Neuronal stem cell (in vitro differentiated cells): ENCODE results near the gene ZBTB40.

Experiments
- DNase-seq: peaks from one replicate; pipeline ENCODE4 v3.0.0-alpha.2; 2013; ENCODE audit warnings: low spot score
- H2AFZ ChIP-seq: one replicate; pipeline ENCODE4 v1.6.1; 2013; ENCODE audit warnings: mild to moderate bottlenecking, low read length, inconsistent platforms
- H2AK5ac ChIP-seq: 2 replicates; pipeline ENCODE4 v1.6.1; 2013; ENCODE audit warnings: low read depth, mild to moderate bottlenecking, inconsistent platforms, low read length, moderate library complexity, mixed read lengths
- H2BK120ac ChIP-seq: 2 replicates; pipeline ENCODE4 v1.6.1; 2013; ENCODE audit warnings: low read depth, mild to moderate bottlenecking, inconsistent platforms, low read length, moderate library complexity, mixed read lengths
- H2BK12ac ChIP-seq: one replicate; pipeline ENCODE4 v1.6.1; 2013; ENCODE audit warnings: low read length, inconsistent platforms
- H2BK15ac ChIP-seq: 2 replicates; pipeline ENCODE4 v1.6.1; 2013; ENCODE audit warnings: mild to moderate bottlenecking, low read length, inconsistent platforms, mixed read lengths
- H2BK5ac ChIP-seq: one replicate; pipeline ENCODE4 v1.6.1; 2013; ENCODE audit warnings: inconsistent platforms, mild to moderate bottlenecking, low read length, moderate library complexity
- H3K14ac ChIP-seq: one replicate; pipeline ENCODE4 v1.6.1; 2013; ENCODE audit warnings: low read length, inconsistent platforms
- H3K18ac ChIP-seq: 2 replicates; pipeline ENCODE4 v1.6.1; 2013; ENCODE audit warnings: low read length, inconsistent platforms
- H3K23ac ChIP-seq: 2 replicates; pipeline ENCODE4 v1.6.1; 2013; ENCODE audit warnings: low read depth, mild to moderate bottlenecking, mixed read lengths, low read length, inconsistent platforms; ENCODE audit not compliant: poor library complexity
- H3K27ac ChIP-seq: replicated peaks from 3 replicates; pipeline ENCODE4 v1.5.1; 2013; ENCODE audit warnings: low read length, inconsistent platforms
- H3K27me3 ChIP-seq, 3 experiments: 2 replicates each; pipeline ENCODE4 v1.6.1; 2013; ENCODE audit warnings: low read length in 3 of 3, mild to moderate bottlenecking in 2 of 3, inconsistent platforms in 1 of 3, low read depth in 1 of 3, mixed read lengths in 1 of 3, moderate library complexity in 1 of 3; ENCODE audit not compliant: control insufficient read depth in 3 of 3, insufficient read depth in 3 of 3
- H3K36me3 ChIP-seq, 2 donors: replicated peaks in 1 of 2; 2 replicates each; pipeline ENCODE4 v1.6.1; 2013; ENCODE audit warnings: low read length in 2 of 2; ENCODE audit not compliant: control insufficient read depth in 2 of 2, insufficient read depth in 2 of 2
- H3K4ac ChIP-seq: 2 replicates; pipeline ENCODE4 v1.6.1; 2013; ENCODE audit warnings: inconsistent platforms, mild to moderate bottlenecking, low read length, moderate library complexity
- H3K4me1 ChIP-seq, 2 donors: 1 replicate in 1 of 2; 2 replicates in 1 of 2; pipeline ENCODE4 v1.6.1; 2013; ENCODE audit warnings: low read length in 2 of 2, low read depth in 1 of 2; ENCODE audit not compliant: control insufficient read depth in 2 of 2, insufficient read depth in 1 of 2
- H3K4me2 ChIP-seq: one replicate; pipeline ENCODE4 v1.6.1; 2013; ENCODE audit warnings: mild to moderate bottlenecking, low read length, inconsistent platforms; ENCODE audit not compliant: insufficient read depth, poor library complexity, severe bottlenecking
- H3K4me3 ChIP-seq, 2 donors: 2 replicates each; pipeline ENCODE4 v1.5.1; 2013; ENCODE audit warnings: low read length in 2 of 2, mild to moderate bottlenecking in 2 of 2, inconsistent platforms in 1 of 2, moderate library complexity in 1 of 2
- H3K79me1 ChIP-seq: one replicate; pipeline ENCODE4 v1.6.1; 2013; ENCODE audit warnings: low read depth, mild to moderate bottlenecking, inconsistent platforms, low read length, moderate library complexity
- H3K9ac ChIP-seq: one replicate; pipeline ENCODE4 v1.6.1; 2013; ENCODE audit warnings: mild to moderate bottlenecking, low read depth, low read length, inconsistent platforms; ENCODE audit not compliant: poor library complexity
- H3K9me3 ChIP-seq, 2 donors: replicated peaks in 1 of 2; 2 replicates each; pipeline versions ENCODE3 to v1.6.1; 2013; ENCODE audit warnings: low read length in 2 of 2, mild to moderate bottlenecking in 2 of 2, inconsistent platforms in 1 of 2, low read depth in 1 of 2, mixed read lengths in 1 of 2, moderate library complexity in 1 of 2; ENCODE audit not compliant: control insufficient read depth in 2 of 2, insufficient read depth in 1 of 2
- H4K8ac ChIP-seq: one replicate; pipeline ENCODE4 v1.6.1; 2013; ENCODE audit warnings: low read depth, mild to moderate bottlenecking, inconsistent platforms, low read length, moderate library complexity
- H4K91ac ChIP-seq: one replicate; pipeline ENCODE4 v1.6.1; 2013; ENCODE audit warnings: low read length, low read depth, mild to moderate bottlenecking, inconsistent platforms; ENCODE audit not compliant: poor library complexity
- WGBS, 2 donors: extraction: QIAGEN DNeasy Blood & Tissue Kit; methylation state at CpG; one replicate each; pipeline ENCODE4 v1.1.7; 2013; ENCODE audit warnings: missing lambda C conversion rate in 2 of 2, mixed read lengths in 1 of 2; ENCODE audit not compliant: insufficient read length in 2 of 2, insufficient replicate concordance in 1 of 2; ENCODE audit errors: extremely low coverage in 2 of 2; 5-methylcytosine and 5-hydroxymethylcytosine counted together

ZBTB40 gene

GRCh38 chr1:22506130-22506692 lies 54.6 kb downstream of the ZBTB40 start:
- H3K4ac ChIP-seq, result no peak overlapping the region
- H4K8ac ChIP-seq, result no peak overlapping the region
- H4K91ac ChIP-seq, result no peak overlapping the region
- no peak overlapping the region for H2AK5ac ChIP-seq
- H3K4me1 ChIP-seq, result peaks cover 2 to 13% of the 10 kb centered on the region in 2 donors
- DNase-seq, result no peak
- no peaks in the 10 kb centered on the region for H3K9me3 ChIP-seq
- no peaks in the 10 kb centered on the region for H3K79me1 ChIP-seq
- no peak overlapping the region for H2BK120ac ChIP-seq
- H2BK5ac ChIP-seq, result no peak overlapping the region
- no peak overlapping the region for H3K9ac ChIP-seq
- H3K36me3 ChIP-seq, result peaks cover 10 to 55% of the 10 kb centered on the region in 2 donors
- no peak overlapping the region for H3K4me3 ChIP-seq
- H3K27ac ChIP-seq, result no peak overlapping the region
- no CpG with 5 or more reads among the region's 8 CpGs for WGBS, 2 donors
- no peaks in the 10 kb centered on the region for H3K27me3 ChIP-seq
- H3K23ac ChIP-seq, result no peak overlapping the region
- H3K18ac ChIP-seq, result no peak overlapping the region
- H3K4me2 ChIP-seq, result no peak overlapping the region
- no peak overlapping the region for H3K14ac ChIP-seq
- no peak overlapping the region for H2BK15ac ChIP-seq
- H2BK12ac ChIP-seq, result no peak overlapping the region
- no peak overlapping the region for H2AFZ ChIP-seq

GRCh38 chr1:22507587-22507986 lies 55.9 kb downstream of the ZBTB40 start:
- Histone ChIP-seq H2BK120ac (no peak overlapping the region), H4K91ac (no peak overlapping the region), H3K4me2 (no peak overlapping the region), H2BK12ac (no peak overlapping the region), H3K9me3 (no peaks in the 10 kb centered on the region), H3K36me3 (peaks cover 15 to 69% of the 10 kb centered on the region in 2 donors), H3K4me3 (no peak overlapping the region), H2AK5ac (no peak overlapping the region), H3K27ac (no peak overlapping the region), H3K4me1 (peaks cover 0 to under 1% of the 10 kb centered on the region in 2 donors), H3K18ac (no peak overlapping the region), H2BK15ac (no peak overlapping the region), H3K27me3 (no peaks in the 10 kb centered on the region), H3K79me1 (no peaks in the 10 kb centered on the region), H3K4ac (no peak overlapping the region), H3K9ac (no peak overlapping the region), H3K14ac (no peak overlapping the region), H4K8ac (no peak overlapping the region), H3K23ac (no peak overlapping the region), H2AFZ (no peak overlapping the region), H2BK5ac (no peak overlapping the region)
- DNase-seq, result no peak
- no CpG with 5 or more reads among the region's 10 CpGs for WGBS, 2 donors

GRCh38 chr1:22508329-22508728 lies 56.7 kb downstream of the ZBTB40 start:
- H3K9me3 ChIP-seq, result no peaks in the 10 kb centered on the region
- H3K4me2 ChIP-seq, result no peak overlapping the region
- no peak overlapping the region for H3K14ac ChIP-seq
- H2BK5ac ChIP-seq, result no peak overlapping the region
- no peak overlapping the region for H2BK120ac ChIP-seq
- no peak overlapping the region for H2BK12ac ChIP-seq
- no peak overlapping the region for H3K9ac ChIP-seq
- H3K23ac ChIP-seq, result no peak overlapping the region
- H3K4me1 ChIP-seq, result no peaks in the 10 kb centered on the region
- no peak overlapping the region for H2BK15ac ChIP-seq
- no CpG with 5 or more reads among the region's 5 CpGs for whole genome bisulfite sequencing, 2 donors
- H3K18ac ChIP-seq, result no peak overlapping the region
- no peaks in the 10 kb centered on the region for H3K27me3 ChIP-seq
- no peak overlapping the region for H2AK5ac ChIP-seq
- no peak overlapping the region for H4K91ac ChIP-seq
- H4K8ac ChIP-seq, result no peak overlapping the region
- no peak overlapping the region for H3K4me3 ChIP-seq
- peaks cover 19 to 76% of the 10 kb centered on the region in 2 donors for H3K36me3 ChIP-seq
- H3K4ac ChIP-seq, result no peak overlapping the region
- no peak overlapping the region for H3K27ac ChIP-seq
- H3K79me1 ChIP-seq, result no peaks in the 10 kb centered on the region
- no peak overlapping the region for H2AFZ ChIP-seq
- no peak for DNase-seq

DNA sequence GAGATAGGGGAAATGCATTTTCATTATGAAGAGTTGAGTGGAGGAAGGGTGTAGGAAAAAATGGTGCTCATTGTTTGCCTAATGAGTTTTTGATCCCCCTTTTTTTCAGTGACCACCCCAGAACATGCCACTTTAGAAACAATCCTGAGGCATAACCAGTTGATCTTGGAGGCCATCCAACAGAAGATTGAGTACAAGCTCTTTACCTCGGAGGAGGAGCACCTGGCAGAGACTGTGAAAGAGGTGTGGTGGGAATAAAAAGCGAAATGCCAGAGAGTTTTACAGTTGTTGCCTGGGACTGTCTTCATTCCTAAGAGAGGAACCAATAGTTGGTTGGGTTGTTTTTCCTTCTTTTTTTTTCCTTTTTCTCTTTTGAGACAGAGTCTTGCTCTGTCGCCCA lies 57.3 kb downstream of the ZBTB40 start:
- H4K91ac ChIP-seq, result no peak overlapping the region
- no peak overlapping the region for H2BK5ac ChIP-seq
- H3K4ac ChIP-seq, result no peak overlapping the region
- H3K9me3 ChIP-seq, result no peaks in the 10 kb centered on the region
- H3K4me2 ChIP-seq, result no peak overlapping the region
- H3K9ac ChIP-seq, result no peak overlapping the region
- H2BK12ac ChIP-seq, result no peak overlapping the region
- peaks cover 19 to 81% of the 10 kb centered on the region in 2 donors for H3K36me3 ChIP-seq
- no peak overlapping the region for H3K14ac ChIP-seq
- H3K4me1 ChIP-seq, result no peaks in the 10 kb centered on the region
- DNase-seq, result no peak
- no peak overlapping the region for H2AK5ac ChIP-seq
- no peak overlapping the region for H3K18ac ChIP-seq
- no peak overlapping the region for H2AFZ ChIP-seq
- no peak overlapping the region for H3K27ac ChIP-seq
- no peaks in the 10 kb centered on the region for H3K79me1 ChIP-seq
- H3K4me3 ChIP-seq, result no peak overlapping the region
- H2BK15ac ChIP-seq, result no peak overlapping the region
- H2BK120ac ChIP-seq, result no peak overlapping the region
- no peak overlapping the region for H4K8ac ChIP-seq
- H3K23ac ChIP-seq, result no peak overlapping the region
- H3K27me3 ChIP-seq, result no peaks in the 10 kb centered on the region
- WGBS, 2 donors, result no CpG with 5 or more reads among the region's 3 CpGs
